Hippocampal formation (tissue), 2 donors: ENCODE measurements around the gene RCVRN.

Experiments
- DNase-seq, 2 donors: peaks; one replicate each; lab custom pipeline; 2025; lab: John Stamatoyannopoulos, UW

RCVRN gene

DNA sequence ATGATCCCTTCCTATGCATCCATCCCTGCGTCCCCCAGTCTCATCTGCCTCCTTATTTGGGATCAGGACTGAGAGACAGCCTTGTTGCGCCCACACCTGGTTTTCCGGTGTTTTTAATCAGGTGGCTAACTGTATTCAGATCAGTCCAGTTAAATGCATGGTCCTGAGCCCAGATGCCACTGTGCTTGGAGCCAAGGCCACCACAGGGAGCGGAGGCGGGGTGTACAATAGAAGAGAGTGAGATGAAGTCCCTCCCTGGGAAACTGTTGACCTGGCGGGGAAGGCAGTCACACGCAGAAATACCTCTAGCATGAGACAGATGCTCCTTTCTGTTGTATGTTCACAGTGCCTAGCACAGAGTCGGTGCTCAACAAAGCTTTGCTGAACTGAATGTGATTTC is 6.3 kb downstream of the RCVRN start:
- no peak for DNase-seq

GRCh38 chr17:9897372-9897968 is 7.6 kb downstream of the RCVRN start:
- DNase-seq, result no peak

GRCh38 chr17:9895923-9896322 is 9.1 kb downstream of the RCVRN start:
- no peak for DNase-seq

DNA sequence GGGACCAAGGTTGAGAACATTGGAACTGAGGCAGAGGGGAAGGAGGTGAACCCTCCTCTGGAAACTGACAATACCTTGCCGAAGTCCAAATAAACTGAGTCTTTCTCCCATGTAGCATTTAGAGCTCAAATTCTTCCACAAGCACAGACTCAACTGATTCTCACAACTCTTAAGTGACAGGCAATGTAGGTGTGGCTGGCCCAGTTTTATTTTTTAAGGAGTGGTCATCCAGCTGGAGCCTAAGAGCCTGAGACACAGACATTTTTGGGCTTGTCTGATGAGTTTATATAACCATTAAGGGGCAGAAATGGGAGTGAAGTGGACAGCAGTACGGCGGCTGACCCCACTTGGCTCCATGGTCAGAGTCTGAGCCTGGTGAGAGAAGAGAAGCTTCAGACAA is 10.8 kb downstream of the RCVRN start:
- no peak for DNase-seq

DNA sequence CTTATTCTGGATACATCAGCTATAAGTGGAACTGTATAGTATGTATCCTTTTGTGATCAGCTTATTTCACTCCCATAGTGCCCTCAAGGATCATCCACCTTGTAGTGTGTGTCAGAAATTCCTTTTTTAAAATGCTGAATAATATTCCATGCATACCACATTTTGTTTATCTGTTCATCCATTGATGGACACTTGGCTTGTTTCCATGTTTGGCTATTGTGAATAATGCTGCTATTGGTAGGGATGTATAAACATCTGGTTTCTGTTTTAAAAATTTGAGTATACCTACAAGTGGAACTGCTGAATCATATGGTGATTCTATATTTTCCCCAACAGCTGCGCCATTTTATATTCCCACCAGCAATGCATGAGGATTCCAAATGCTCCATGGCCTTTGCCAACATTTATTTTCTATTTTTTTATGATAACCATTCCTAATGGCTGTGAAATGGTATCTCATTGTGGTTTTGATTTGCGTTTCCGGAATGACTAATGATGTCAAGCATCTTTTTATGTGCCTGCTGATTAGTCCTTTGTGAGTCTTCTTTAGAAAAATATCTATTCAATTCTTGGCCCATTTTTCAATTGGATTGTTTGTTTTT is 11.6 kb downstream of the RCVRN start:
- no peak for DNase-seq

- DNase-seq, result no peak
Observed at GRCh38 chr17:9890124-9890523, 14.9 kb downstream of the RCVRN start.

- DNase-seq, result no peak
Observed at GRCh38 chr17:9887508-9887907, 17.6 kb downstream of the RCVRN start.

DNA sequence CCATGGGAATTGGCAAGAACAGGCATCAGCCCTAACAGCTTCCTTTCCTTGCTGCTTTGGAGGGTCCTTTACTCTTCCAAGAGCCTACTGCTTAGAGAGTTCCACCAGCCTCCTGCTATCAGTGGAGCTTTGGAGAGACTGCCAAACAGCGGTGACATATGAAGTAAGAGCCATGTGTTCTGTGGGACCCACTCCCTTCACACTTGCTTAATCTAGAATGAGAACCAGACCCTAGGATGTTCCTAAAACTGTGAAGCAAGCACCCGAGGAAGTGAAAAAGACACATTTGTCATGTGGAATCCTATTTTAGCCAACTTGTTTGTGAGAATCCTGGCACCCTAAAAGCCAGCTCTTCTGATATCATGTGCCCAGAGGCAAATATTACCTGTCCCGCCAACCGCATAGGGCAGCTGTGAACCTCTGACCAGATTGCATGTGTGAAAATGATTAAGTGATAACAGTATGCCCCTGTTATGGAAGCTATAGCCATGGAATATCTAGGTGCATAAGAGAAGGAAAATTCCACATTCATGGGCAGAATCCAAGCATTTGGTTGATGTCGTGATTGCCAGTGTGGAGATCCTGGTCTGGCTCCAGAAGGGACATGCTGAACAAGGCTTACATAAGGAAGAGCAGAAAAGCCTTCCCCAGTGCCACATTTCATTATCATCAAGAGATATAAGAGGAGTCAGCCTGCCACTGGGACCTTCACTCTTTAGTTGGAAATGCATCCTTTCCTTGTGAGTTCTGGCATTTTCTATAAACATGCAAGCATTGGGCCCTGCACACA is 18.7 kb downstream of the RCVRN start:
- peak in 1 of 2 donors; percentile 36 for DNase-seq

GRCh38 chr17:9883451-9883850 is 21.6 kb downstream of the RCVRN start:
- DNase-seq, result no peak

- DNase-seq, result peak in 1 of 2 donors; percentile 34
Observed at GRCh38 chr17:9880582-9880999, 24.5 kb downstream of the RCVRN start.

GRCh38 chr17:9878786-9879525 is 26.1 kb downstream of the RCVRN start:
- no peak for DNase-seq

- no peak for DNase-seq
Observed at GRCh38 chr17:9878356-9878755, 26.7 kb downstream of the RCVRN start.

DNA sequence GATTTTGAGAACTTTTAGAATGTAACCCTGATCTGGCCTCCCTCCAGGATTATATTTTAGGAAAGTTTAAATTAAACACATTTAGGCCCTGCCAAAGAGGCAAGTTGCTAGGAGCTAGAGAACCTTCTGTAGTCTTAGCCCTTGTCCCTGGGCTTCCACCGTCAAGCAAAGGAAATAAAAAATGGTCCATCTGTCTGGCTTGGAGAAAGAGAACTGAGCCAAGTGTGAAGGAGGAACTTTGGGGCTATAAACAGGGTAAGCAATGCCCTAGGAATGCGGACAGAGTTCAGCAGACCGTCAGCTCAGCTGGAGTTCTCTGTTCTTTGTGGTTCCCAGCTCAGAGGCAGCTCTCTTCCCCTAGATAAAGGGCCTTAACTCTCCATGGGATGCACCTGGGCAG is 29.6 kb downstream of the RCVRN start:
- peak; percentile 13 to 53 for DNase-seq

DNA sequence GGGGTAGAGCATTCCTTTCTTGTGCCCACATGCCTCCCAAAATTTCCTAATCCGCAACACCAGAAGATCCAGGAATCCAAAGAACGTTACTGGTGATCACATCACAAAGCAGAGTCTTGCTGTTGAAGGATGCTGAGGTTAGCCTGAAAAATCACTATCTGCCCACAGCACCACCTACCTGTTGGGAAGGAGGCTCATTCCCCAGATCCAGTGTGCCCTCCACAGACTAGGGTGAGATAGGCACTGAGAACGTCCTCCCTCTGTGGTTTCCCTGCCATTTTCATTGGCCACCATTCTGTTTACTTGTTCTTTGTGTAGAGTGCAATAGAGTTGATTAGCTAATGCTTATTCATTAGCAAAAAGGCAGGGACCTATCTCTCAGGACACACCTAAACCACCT is 30.3 kb downstream of the RCVRN start:
- DNase-seq, result no peak

- DNase-seq, result no peak
Observed at GRCh38 chr17:9872852-9873251, 32.2 kb downstream of the RCVRN start.

GRCh38 chr17:9868552-9868951 is 36.5 kb downstream of the RCVRN start:
- peak in 1 of 2 donors; percentile 15 for DNase-seq

GRCh38 chr17:9865586-9865985 is 39.5 kb downstream of the RCVRN start:
- no peak for DNase-seq

- no peak for DNase-seq
Observed at GRCh38 chr17:9862949-9863348, 42.1 kb downstream of the RCVRN start.

- no peak for DNase-seq
Observed at GRCh38 chr17:9862220-9862619, 42.9 kb downstream of the RCVRN start.

DNA sequence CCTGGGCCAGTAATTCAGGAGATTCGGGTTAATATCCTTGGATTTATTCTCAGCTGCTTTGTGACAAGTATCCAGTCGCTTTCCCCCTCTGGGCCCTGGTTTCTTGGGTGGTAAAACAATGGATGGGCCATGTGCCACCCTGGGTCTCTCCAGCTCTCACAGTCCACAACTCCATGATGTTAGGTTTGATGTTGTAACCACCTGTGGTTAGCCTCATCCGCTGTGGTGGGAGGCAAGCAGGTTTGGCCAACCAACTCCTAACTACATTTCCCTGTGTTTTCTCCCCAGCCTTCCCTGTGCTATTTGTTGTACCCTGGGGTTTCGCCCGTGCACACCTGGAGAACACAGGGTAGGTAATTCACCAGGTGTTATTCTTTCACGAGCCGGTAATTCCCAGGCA is 44.2 kb downstream of the RCVRN start:
- DNase-seq, result no peak

GRCh38 chr17:9859781-9860180 is 45.3 kb downstream of the RCVRN start:
- no peak for DNase-seq

DNA sequence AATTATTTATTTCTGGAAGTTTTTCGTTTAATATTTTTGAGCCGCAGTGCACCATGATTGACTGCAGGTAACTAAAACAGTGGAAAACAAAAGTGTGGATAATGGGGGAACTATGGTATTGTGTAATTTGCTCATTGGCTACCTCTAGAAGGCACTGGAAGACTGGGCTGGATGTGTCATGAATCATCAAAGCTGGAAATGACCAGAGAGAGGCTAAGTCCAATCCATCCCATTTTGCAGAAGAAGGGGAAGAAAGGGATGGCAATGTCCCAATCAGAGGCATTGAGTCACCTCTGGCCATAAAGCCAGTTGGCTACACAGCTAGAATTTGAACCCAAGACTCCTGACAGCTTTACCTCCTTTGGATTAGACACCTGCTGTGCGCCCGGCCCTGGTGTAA is 50.0 kb downstream of the RCVRN start:
- DNase-seq, result no peak

DNA sequence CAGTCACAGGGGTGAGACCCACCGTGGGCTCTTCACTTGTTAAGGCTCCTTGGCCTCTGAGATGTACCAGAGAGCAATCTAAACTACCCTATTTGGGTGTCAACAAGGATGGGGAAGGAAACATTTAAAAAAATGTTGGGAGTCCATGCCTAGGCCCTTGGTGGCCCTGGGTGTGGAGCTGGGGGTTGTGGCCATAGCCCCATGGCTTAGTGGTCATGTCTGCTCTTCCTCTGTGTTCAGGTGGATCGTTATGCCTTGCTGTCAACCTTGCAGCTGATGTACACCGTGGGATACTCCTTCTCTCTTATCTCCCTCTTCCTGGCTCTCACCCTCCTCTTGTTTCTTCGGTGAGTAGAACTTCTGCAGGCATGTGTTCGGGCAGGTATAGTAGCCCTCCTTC is 50.8 kb downstream of the RCVRN start:
- DNase-seq, result no peak
